NCI-H524 treated with DMSO at 0.1 percent for 48 hours (cell line): Measurements from ENCODE around the gene AP1S1.
"Not testable (repeated sequence)": the region's sequence is repeated elsewhere in the genome, so short reads cannot be mapped to it uniquely, and the experiment has no call there.

Experiments
- DNase-seq: peaks from one replicate; lab custom pipeline; 2025; lab: John Stamatoyannopoulos, UW

AP1S1 gene

GRCh38 chr7:101201695-101202602 lies 47.7 kb downstream of the AP1S1 start:
- no peak for DNase-seq

- no peak for DNase-seq
These were observed 48.3 kb downstream of the AP1S1 start for GRCh38 chr7:101202603-101202918.

GRCh38 chr7:101203740-101204738 lies 49.8 kb downstream of the AP1S1 start:
- DNase-seq, result not testable (repeated sequence)

GRCh38 chr7:101205901-101206664 lies 51.8 kb downstream of the AP1S1 start:
- no peak for DNase-seq

GRCh38 chr7:101206665-101207042 lies 52.4 kb downstream of the AP1S1 start:
- no peak for DNase-seq

GRCh38 chr7:101207459-101207858 lies 53.2 kb downstream of the AP1S1 start:
- no peak for DNase-seq

- no peak for DNase-seq
These were observed 54.5 kb downstream of the AP1S1 start for GRCh38 chr7:101208794-101209193.

- no peak for DNase-seq
These were observed 55.9 kb downstream of the AP1S1 start for GRCh38 chr7:101210143-101210542.
